ENCODE data around the gene GIPC2. TPM values are rescaled to one million over a fixed set of nuclear protein-coding genes. Genes with fewer than 3 reads are reported as not detected.

GIPC2 gene
- total and polyA plus RNA-seq, 9 of the 15 experiments (the other 6 are each of a cell fraction or from before 2014, with no cell fraction given): 0.01 to 0.05 (median 0.04) TPM; not detected in 3

GRCh38 chr1:78095593-78095992 is 49.8 kb downstream of the GIPC2 start:
- BruUV-seq (replicated peaks): no TSS peak
- Histone ChIP-seq H3K4me3 (no peak overlapping the region), H3K27me3 (ENCODE audit: control insufficient read depth in 2 of 2, insufficient read depth in 2 of 2, low read length in 2 of 2) (no peaks in the 10 kb centered on the region), H3K9me1 (ENCODE audit: control insufficient read depth, insufficient read depth, low read length) (no peaks in the 10 kb centered on the region), H3K36me3 (ENCODE audit: control insufficient read depth, insufficient read depth, low read length) (no peaks in the 10 kb centered on the region), H4K20me1 (replicated peaks; ENCODE audit: control insufficient read depth, insufficient read depth, low read length) (no peaks in the 10 kb centered on the region), H3K9ac (ENCODE audit: insufficient read depth in 1 of 2, low read depth in 2 of 2, low read length in 2 of 2) (no peak overlapping the region), H3K9me3 (replicated peaks; ENCODE audit: control insufficient read depth, insufficient read depth, low read depth, low read length) (no peaks in the 10 kb centered on the region), H2AFZ (ENCODE audit: low read depth, low read length) (no peak overlapping the region), H3K4me1 (replicated peaks in 1 of 2; ENCODE audit: control insufficient read depth in 2 of 2, insufficient read depth in 2 of 2, low read length in 2 of 2) (peaks cover 6 to 11% of the 10 kb centered on the region in 2 experiments), H3K27ac (ENCODE audit: extremely low read depth, low read depth, low read length) (no peak overlapping the region), H3K4me2 (ENCODE audit: insufficient read depth, low read length) (no peak overlapping the region), H3K79me2 (ENCODE audit: control insufficient read depth, insufficient read depth, low read length) (no peaks in the 10 kb centered on the region)
- ChIA-PET CTCF (ENCODE audit: low intra/inter-chr PET ratio) (interaction anchor here (0.5 kb wide), 1 partner anchor 19 kb away, joined by 3 read pairs; no protein-coding TSS in a partner anchor), POLR2A (interaction anchor here (0.6 kb wide), 1 partner anchor 397 kb away, joined by 3 read pairs; no protein-coding TSS in a partner anchor)
- no peak for TF ChIP-seq GATAD2A (IDR thresholded peaks at IDR 0.05)
- no peak for TF ChIP-seq MEF2D (tag; conservative IDR thresholded peaks at IDR 0.05; ENCODE audit: low read depth)
- TF ChIP-seq TRIM28 (IDR thresholded peaks at IDR 0.05): no peak
- no peak for TF ChIP-seq ELF2 (CRISPR knock-in tag; IDR thresholded peaks at IDR 0.05)
- TF ChIP-seq E2F3 (CRISPR knock-in tag; IDR thresholded peaks at IDR 0.05): no peak
- TF ChIP-seq RCOR1 (IDR thresholded peaks at IDR 0.05; ENCODE audit: borderline replicate concordance in 1 of 2, low read depth in 2 of 2, low read length in 2 of 2): no peak
- TF ChIP-seq SPI1 (IDR thresholded peaks at IDR 0.05; ENCODE audit: borderline replicate concordance, low read depth, low read length): no peak
- no peak for FAIRE-seq
- WGBS (ENCODE audit: insufficient coverage, low coverage, missing lambda C conversion rate): 21% methylated on average over 2 of the region's 2 CpGs
- in situ Hi-C loops (cut with MboI) (no loop called here), intact Hi-C loops (cut with micrococcal nuclease) (no loop called here)
- no peak for ATAC-seq
- DNase-seq (ENCODE audit: extremely low read depth in 1 of 4, low spot score in 3 of 4): no peak

- in situ Hi-C loops (cut with MboI): no loop called here
- H3K79me2 ChIP-seq (ENCODE audit: control insufficient read depth, insufficient read depth, low read length): no peaks in the 10 kb centered on the region
- intact Hi-C loops (cut with micrococcal nuclease): no loop called here
- no peaks in the 10 kb centered on the region for H3K9me3 ChIP-seq (replicated peaks; ENCODE audit: control insufficient read depth, insufficient read depth, low read depth, low read length)
- H3K9ac ChIP-seq (ENCODE audit: insufficient read depth in 1 of 2, low read depth in 2 of 2, low read length in 2 of 2): no peak overlapping the region
- ChIA-PET CTCF (ENCODE audit: low intra/inter-chr PET ratio) (no interaction called here), POLR2A (interaction anchor here (0.6 to 1.2 kb wide), 2 partner anchors 31 to 398 kb away, joined by 3 to 4 read pairs; no protein-coding TSS in a partner anchor)
- ATAC-seq: no peak
- no TSS peak for BruUV-seq (replicated peaks)
- peaks cover 6 to 10% of the 10 kb centered on the region in 2 experiments; a peak in 4 of 5 replicates for H3K4me1 ChIP-seq (replicated peaks in 1 of 2; ENCODE audit: control insufficient read depth in 2 of 2, insufficient read depth in 2 of 2, low read length in 2 of 2)
- no peaks in the 10 kb centered on the region for H3K9me1 ChIP-seq (ENCODE audit: control insufficient read depth, insufficient read depth, low read length)
- H3K36me3 ChIP-seq (ENCODE audit: control insufficient read depth, insufficient read depth, low read length): no peaks in the 10 kb centered on the region
- no peak overlapping the region for H2AFZ ChIP-seq (ENCODE audit: low read depth, low read length)
- no peak for TF ChIP-seq KAT8 (IDR thresholded peaks at IDR 0.05; ENCODE audit: low read depth)
- no peak for TF ChIP-seq KHSRP (IDR thresholded peaks at IDR 0.05)
- TF ChIP-seq, protein P1, sequence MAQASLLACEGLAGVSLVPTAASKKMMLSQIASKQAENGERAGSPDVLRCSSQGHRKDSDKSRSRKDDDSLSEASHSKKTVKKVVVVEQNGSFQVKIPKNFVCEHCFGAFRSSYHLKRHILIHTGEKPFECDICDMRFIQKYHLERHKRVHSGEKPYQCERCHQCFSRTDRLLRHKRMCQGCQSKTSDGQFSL (CRISPR knock-in tag; IDR thresholded peaks at IDR 0.05): no peak
- TF ChIP-seq, protein P1 (tag; IDR thresholded peaks at IDR 0.05): no peak
- no peak for TF ChIP-seq KLF16 (IDR thresholded peaks at IDR 0.05)
- no peak for TF ChIP-seq NFE2L1 (tag; IDR thresholded peaks at IDR 0.05; ENCODE audit: borderline replicate concordance, low read depth)
- TF ChIP-seq, protein P2, sequence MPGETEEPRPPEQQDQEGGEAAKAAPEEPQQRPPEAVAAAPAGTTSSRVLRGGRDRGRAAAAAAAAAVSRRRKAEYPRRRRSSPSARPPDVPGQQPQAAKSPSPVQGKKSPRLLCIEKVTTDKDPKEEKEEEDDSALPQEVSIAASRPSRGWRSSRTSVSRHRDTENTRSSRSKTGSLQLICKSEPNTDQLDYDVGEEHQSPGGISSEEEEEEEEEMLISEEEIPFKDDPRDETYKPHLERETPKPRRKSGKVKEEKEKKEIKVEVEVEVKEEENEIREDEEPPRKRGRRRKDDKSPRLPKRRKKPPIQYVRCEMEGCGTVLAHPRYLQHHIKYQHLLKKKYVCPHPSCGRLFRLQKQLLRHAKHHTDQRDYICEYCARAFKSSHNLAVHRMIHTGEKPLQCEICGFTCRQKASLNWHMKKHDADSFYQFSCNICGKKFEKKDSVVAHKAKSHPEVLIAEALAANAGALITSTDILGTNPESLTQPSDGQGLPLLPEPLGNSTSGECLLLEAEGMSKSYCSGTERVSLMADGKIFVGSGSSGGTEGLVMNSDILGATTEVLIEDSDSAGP (CRISPR knock-in tag; IDR thresholded peaks at IDR 0.05): no peak
- TF ChIP-seq OTX1 (CRISPR knock-in tag; IDR thresholded peaks at IDR 0.05): no peak
- H3K4me3 ChIP-seq: no peak overlapping the region
- no peaks in the 10 kb centered on the region for H4K20me1 ChIP-seq (replicated peaks; ENCODE audit: control insufficient read depth, insufficient read depth, low read length)
- H3K27ac ChIP-seq (ENCODE audit: extremely low read depth, low read depth, low read length): no peak overlapping the region
- DNase-seq (ENCODE audit: extremely low read depth in 1 of 4, low spot score in 3 of 4): no peak
- FAIRE-seq: no peak
- no peak overlapping the region for H3K4me2 ChIP-seq (ENCODE audit: insufficient read depth, low read length)
- H3K27me3 ChIP-seq (ENCODE audit: control insufficient read depth in 2 of 2, insufficient read depth in 2 of 2, low read length in 2 of 2): no peaks in the 10 kb centered on the region
Measured at GRCh38 chr1:78096017-78096416, 50.3 kb downstream of the GIPC2 start.

All from K562 (cell line).